DND-41 (cell line): ENCODE data around the gene LRRC37A.
"Not testable (repeated sequence)": the region's sequence is repeated elsewhere in the genome, so short reads cannot be mapped to it uniquely, and the experiment has no call there.

Experiments used
- CTCF ChIP-seq: IDR thresholded peaks from 2 replicates; pipeline ENCODE4 v1.5.1; 2012; ENCODE audit warnings: borderline replicate concordance, low read length, moderate library complexity, mild to moderate bottlenecking; ENCODE audit not compliant: poor library complexity, severe bottlenecking; ENCODE audit errors: extremely low read depth
- EZH2 ChIP-seq: IDR thresholded peaks from 3 replicates; pipeline ENCODE4 v1.6.1; 2012; ENCODE audit warnings: borderline replicate concordance, low read depth, mild to moderate bottlenecking, moderate library complexity, low read length, inconsistent platforms; ENCODE audit not compliant: severe bottlenecking

GRCh38 chr17:46256369-46256768, 38.6 kb upstream of the LRRC37A start:
- TF ChIP-seq CTCF, EZH2: not testable (repeated sequence)
